GM08714 (cell line): Measurements from ENCODE around the gene RBMS2.
A peak's percentile ranks its signal among the peaks of the same experiment; 100 is the strongest.
"Not testable (repeated sequence)": the region's sequence is repeated elsewhere in the genome, so short reads cannot be mapped to it uniquely, and the experiment has no call there.

Experiments used
- H3K4me3 ChIP-seq: fragments of 200-500 bp; sonication (Bioruptor generic); 2 replicates; pipeline ENCODE4 v1.5.1; 2014; ENCODE audit warnings: mild to moderate bottlenecking, low read length, inconsistent platforms
- ZNF274 ChIP-seq: IDR thresholded peaks from 2 replicates; pipeline ENCODE4 v1.6.1; 2012; ENCODE audit warnings: mild to moderate bottlenecking, low read depth, low read length

RBMS2 gene

GRCh38 chr12:56499879-56500278 lies 21.7 kb upstream of the RBMS2 start:
- not testable (repeated sequence) for H3K4me3 ChIP-seq

GRCh38 chr12:56510786-56511185 lies 10.8 kb upstream of the RBMS2 start:
- TF ChIP-seq ZNF274 = no peak
- H3K4me3 ChIP-seq = no peak overlapping the region

- not testable (repeated sequence) for H3K4me3 ChIP-seq
These were observed 7.7 kb upstream of the RBMS2 start for GRCh38 chr12:56514014-56514318.

- H3K4me3 ChIP-seq = no peak overlapping the region
- no peak for TF ChIP-seq ZNF274
These were observed 3.8 kb upstream of the RBMS2 start for GRCh38 chr12:56517854-56518253.

GRCh38 chr12:56518570-56518969 lies 3.0 kb upstream of the RBMS2 start:
- TF ChIP-seq ZNF274 = no peak
- H3K4me3 ChIP-seq = no peak overlapping the region

- H3K4me3 ChIP-seq = no peak overlapping the region
- TF ChIP-seq ZNF274 = no peak
These were observed 1.6 kb upstream of the RBMS2 start for GRCh38 chr12:56520048-56520447.

GRCh38 chr12:56520506-56520905 lies 1.1 kb upstream of the RBMS2 start:
- no peak for TF ChIP-seq ZNF274
- no peak overlapping the region for H3K4me3 ChIP-seq

GRCh38 chr12:56521209-56521589 lies 421 bp upstream of the RBMS2 start:
- no peak for TF ChIP-seq ZNF274
- 0 out of 2 replicates have a peak overlapping the region, but pooled peaks have one; percentile 95 for H3K4me3 ChIP-seq

GRCh38 chr12:56522411-56523193 lies 982 bp downstream of the RBMS2 start:
- no peak for TF ChIP-seq ZNF274
- H3K4me3 ChIP-seq = peak overlapping the region; percentile 95

- no peak overlapping the region for H3K4me3 ChIP-seq
- no peak for TF ChIP-seq ZNF274
These were observed 7.2 kb downstream of the RBMS2 start for GRCh38 chr12:56528846-56529245.

GRCh38 chr12:56529656-56530055 lies 8.0 kb downstream of the RBMS2 start:
- H3K4me3 ChIP-seq = no peak overlapping the region
- TF ChIP-seq ZNF274 = no peak

GRCh38 chr12:56530390-56531055 lies 8.9 kb downstream of the RBMS2 start:
- TF ChIP-seq ZNF274 = no peak
- H3K4me3 ChIP-seq = no peak overlapping the region

- no peak for TF ChIP-seq ZNF274
- no peak overlapping the region for H3K4me3 ChIP-seq
These were observed 15.9 kb downstream of the RBMS2 start for GRCh38 chr12:56537546-56537945.

GRCh38 chr12:56541631-56542030 lies 20.0 kb downstream of the RBMS2 start:
- H3K4me3 ChIP-seq = no peak overlapping the region

GRCh38 chr12:56542164-56542563 lies 20.5 kb downstream of the RBMS2 start:
- no peak overlapping the region for H3K4me3 ChIP-seq
- no peak for TF ChIP-seq ZNF274

More at GRCh38 chr12:56541631-56542030, 20.0 kb downstream of the RBMS2 start:
- no peak for TF ChIP-seq ZNF274
